ENCODE measurements around the gene CTNND2. TPM values are rescaled to one million over a fixed set of nuclear protein-coding genes. Genes with fewer than 3 reads are reported as not detected.

The CTNND2 gene
- polyA plus RNA-seq, 1 of the 3 experiments (the other 2 are of a cell fraction), result not detected

GRCh38 chr5:11239261-11240015, 664.8 kb downstream of the CTNND2 start:
- Histone ChIP-seq H3K79me2 (ENCODE audit: insufficient read depth) (no peaks in the 10 kb centered on the region), H3K4me1 (ENCODE audit: control insufficient read depth in 1 of 2, insufficient read depth in 2 of 2, low read depth in 1 of 2, low read length in 1 of 2) (no peaks in the 10 kb centered on the region), H3K9me2 (no peaks in the 10 kb centered on the region), H3K27ac (ENCODE audit: low read depth in 2 of 2, low read length in 1 of 2) (no peak overlapping the region), H3K4me2 (no peak overlapping the region), H3F3A (replicated peaks; ENCODE audit: insufficient read depth) (no peaks in the 10 kb centered on the region), H3K9me3 (no peaks in the 10 kb centered on the region), H3K9ac (no peak overlapping the region), H2AFZ (ENCODE audit: low read depth) (no peak overlapping the region), H3K27me3 (ENCODE audit: insufficient read depth) (no peaks in the 10 kb centered on the region), H4K20me1 (ENCODE audit: insufficient read depth) (no peaks in the 10 kb centered on the region), H3K36me3 (replicated peaks in 1 of 2; ENCODE audit: control insufficient read depth in 1 of 2, insufficient read depth in 2 of 2, low read length in 1 of 2) (no peaks in the 10 kb centered on the region), H3K4me3 (ENCODE audit: low read depth in 2 of 2, low read length in 1 of 2) (no peak overlapping the region)
- no peak for DNase-seq
- 24% methylated on average over 9 of the region's 13 CpGs for WGBS (ENCODE audit: low lambda C conversion rate)
- CTCF ChIA-PET, result no interaction called here
- POLR2A ChIA-PET, result no interaction called here
- TF ChIP-seq YY1 (IDR thresholded peaks at IDR 0.05; ENCODE audit: low read depth) (no peak), RCOR1 (IDR thresholded peaks at IDR 0.05; ENCODE audit: low read length) (no peak), TEAD4 (IDR thresholded peaks at IDR 0.05; ENCODE audit: borderline replicate concordance, insufficient read depth) (no peak), GATA2 (CRISPR knock-in tag; IDR thresholded peaks at IDR 0.05) (no peak), FOSL2 (IDR thresholded peaks at IDR 0.05; ENCODE audit: borderline replicate concordance, low read depth) (no peak), POLR2AphosphoS5 (IDR thresholded peaks at IDR 0.05; ENCODE audit: low read depth, low read length) (no peak), ZBTB33 (IDR thresholded peaks at IDR 0.05; ENCODE audit: borderline replicate concordance, low read depth) (no peak)

- no peaks in the 10 kb centered on the region for H3K9me2 ChIP-seq
- H3K4me2 ChIP-seq, result no peak overlapping the region
- TF ChIP-seq MAX (IDR thresholded peaks at IDR 0.05; ENCODE audit: low read depth) (no peak), FOSL2 (IDR thresholded peaks at IDR 0.05; ENCODE audit: borderline replicate concordance, low read depth) (no peak)
- no peaks in the 10 kb centered on the region for H4K20me1 ChIP-seq (ENCODE audit: insufficient read depth)
- no peak for DNase-seq
- ChIA-PET CTCF (no interaction called here), POLR2A (no interaction called here)
- no peaks in the 10 kb centered on the region for H3K79me2 ChIP-seq (ENCODE audit: insufficient read depth)
- no peaks in the 10 kb centered on the region for H3K27me3 ChIP-seq (ENCODE audit: insufficient read depth)
- H3K9ac ChIP-seq, result no peak overlapping the region
- H3F3A ChIP-seq (replicated peaks; ENCODE audit: insufficient read depth), result no peaks in the 10 kb centered on the region
- WGBS (ENCODE audit: low lambda C conversion rate), result 24% methylated on average over 5 of the region's 5 CpGs
- no peak overlapping the region for H2AFZ ChIP-seq (ENCODE audit: low read depth)
- H3K27ac ChIP-seq (ENCODE audit: low read depth in 2 of 2, low read length in 1 of 2), result no peak overlapping the region
- H3K4me3 ChIP-seq (ENCODE audit: low read depth in 2 of 2, low read length in 1 of 2), result no peak overlapping the region
- no peaks in the 10 kb centered on the region for H3K4me1 ChIP-seq (ENCODE audit: control insufficient read depth in 1 of 2, insufficient read depth in 2 of 2, low read depth in 1 of 2, low read length in 1 of 2)
- no peaks in the 10 kb centered on the region for H3K9me3 ChIP-seq
- no peaks in the 10 kb centered on the region for H3K36me3 ChIP-seq (replicated peaks in 1 of 2; ENCODE audit: control insufficient read depth in 1 of 2, insufficient read depth in 2 of 2, low read length in 1 of 2)
Measured at GRCh38 chr5:11234501-11234911, 669.7 kb downstream of the CTNND2 start.

- Histone ChIP-seq H3K4me2 (no peak overlapping the region), H3K36me3 (replicated peaks in 1 of 2; ENCODE audit: control insufficient read depth in 1 of 2, insufficient read depth in 2 of 2, low read length in 1 of 2) (no peaks in the 10 kb centered on the region), H2AFZ (ENCODE audit: low read depth) (no peak overlapping the region), H3K4me3 (ENCODE audit: low read depth in 2 of 2, low read length in 1 of 2) (no peak overlapping the region), H3K27ac (ENCODE audit: low read depth in 2 of 2, low read length in 1 of 2) (no peak overlapping the region), H3K4me1 (ENCODE audit: control insufficient read depth in 1 of 2, insufficient read depth in 2 of 2, low read depth in 1 of 2, low read length in 1 of 2) (no peaks in the 10 kb centered on the region), H3K9me3 (no peaks in the 10 kb centered on the region), H3F3A (replicated peaks; ENCODE audit: insufficient read depth) (no peaks in the 10 kb centered on the region), H4K20me1 (ENCODE audit: insufficient read depth) (no peaks in the 10 kb centered on the region), H3K9ac (no peak overlapping the region), H3K79me2 (ENCODE audit: insufficient read depth) (no peaks in the 10 kb centered on the region), H3K27me3 (ENCODE audit: insufficient read depth) (no peaks in the 10 kb centered on the region), H3K9me2 (no peaks in the 10 kb centered on the region)
- no peak for DNase-seq
- WGBS (ENCODE audit: low lambda C conversion rate), result 5% methylated on average over 3 of the region's 3 CpGs
- ChIA-PET POLR2A (no interaction called here), CTCF (no interaction called here)
- TF ChIP-seq USF1 (IDR thresholded peaks at IDR 0.05; ENCODE audit: borderline replicate concordance, low read depth) (no peak), RCOR1 (IDR thresholded peaks at IDR 0.05; ENCODE audit: low read length) (no peak), YY1 (IDR thresholded peaks at IDR 0.05; ENCODE audit: low read depth) (no peak), RAD21 (IDR thresholded peaks at IDR 0.05; ENCODE audit: low read length) (no peak), MXI1 (IDR thresholded peaks at IDR 0.05; ENCODE audit: low read depth, low read length) (no peak), MAX (IDR thresholded peaks at IDR 0.05; ENCODE audit: low read depth) (no peak), GATA2 (CRISPR knock-in tag; IDR thresholded peaks at IDR 0.05) (no peak), CHD2 (IDR thresholded peaks at IDR 0.05; ENCODE audit: low read length, partially characterized antibody) (no peak), PBX3 (IDR thresholded peaks at IDR 0.05) (no peak)
Measured at GRCh38 chr5:11230890-11231289, 673.4 kb downstream of the CTNND2 start.

Data from SK-N-SH (cell line).